HCT116 (cell line): ENCODE data around the gene GABRA4. TPM values are rescaled to one million over a fixed set of nuclear protein-coding genes. Genes with fewer than 3 reads are reported as not detected.

Experiments used
- ATAC-seq: fragments of 200-7000 bp; cut with Tn5 transposase; 2 replicates; pipeline ENCODE4 v1.9.1; 2020; ENCODE audit warnings: mild to moderate bottlenecking, moderate library complexity
- Bru-seq: library from RNA; stranded (reverse); fragments of 400-500 nt; gene quantifications from one replicate; lab custom pipeline; 2021; lab: Mats Ljungman, UMichigan
- BruChase-seq, 2 experiments: library from RNA; stranded (reverse); fragments of 400-500 nt; gene quantifications; one replicate each; lab custom pipeline; 2021; lab: Mats Ljungman, UMichigan
- BruUV-seq: library from RNA; stranded (reverse); fragments of 400-500 nt; replicated peaks from 2 replicates; lab custom pipeline; 2021; lab: Mats Ljungman, UMichigan
- CTCF ChIA-PET: fragments of 300-600 bp; sonication (Branson Sonifier 250); formaldehyde crosslinking; loops from one replicate; lab custom pipeline; 2021; ENCODE audit warnings: antibody characterized with exemption; lab: Charles Lee
- POLR2A ChIA-PET: fragments of 300-600, 350-600 bp; sonication (Branson Sonifier 250); formaldehyde crosslinking; loops from one replicate; lab custom pipeline; 2021; ENCODE audit warnings: antibody characterized with exemption; lab: Charles Lee
- RAD21 ChIA-PET, 2 experiments: fragments of 300-600 bp; sonication (Branson Sonifier 250); formaldehyde crosslinking; loops; one replicate each; lab custom pipeline; 2023; ENCODE audit warnings: low total read pairs in 2 of 2; ENCODE audit not compliant: uncharacterized antibody in 2 of 2, unreplicated experiment in 2 of 2, low non-redundant PET in 1 of 2; lab: Charles Lee
- DNase-seq: peaks from one replicate; pipeline ENCODE4 v3.0.0-alpha.2; 2010; ENCODE audit warnings: low read depth, low spot score
- H2AFZ ChIP-seq: fragments of 200-600 bp; shearing (Covaris generic), sonication (generic); 2 replicates; pipeline ENCODE4 v1.6.1; 2017; ENCODE audit warnings: low read depth, mixed run types, mixed read lengths, antibody characterized with exemption, low read length; ENCODE audit not compliant: poor library complexity, severe bottlenecking
- H3K27ac ChIP-seq: 2 replicates; pipeline ENCODE4 v1.5.1; 2012; ENCODE audit warnings: low read depth, low read length
- H3K27me3 ChIP-seq: fragments of 200-600 bp; sonication (generic); 2 replicates; pipeline ENCODE4 v1.6.1; 2016; ENCODE audit warnings: mixed run types, low read length, mixed read lengths; ENCODE audit not compliant: insufficient read depth
- H3K36me3 ChIP-seq, 2 experiments: fragments of 200-500 bp in 1 of 2; fragments of 200-600 bp in 1 of 2; sonication (Bioruptor generic) in 1 of 2; sonication (generic) in 1 of 2; 2 replicates each; pipeline versions ENCODE4 v1.5.1 to v1.6.1; 2014 to 2016; ENCODE audit warnings: low read length in 2 of 2, inconsistent platforms in 1 of 2, mixed read lengths in 1 of 2, mixed run types in 1 of 2; ENCODE audit not compliant: insufficient read depth in 2 of 2, control insufficient read depth in 1 of 2
- H3K4me1 ChIP-seq, 2 experiments: fragments of 200-600 bp in 1 of 2; sonication (generic) in 1 of 2; 2 replicates each; pipeline versions ENCODE4 v1.5.1 to v1.6.1; 2012 to 2017; ENCODE audit warnings: low read length in 2 of 2, inconsistent platforms in 1 of 2, mild to moderate bottlenecking in 1 of 2, mixed read lengths in 1 of 2, mixed run types in 1 of 2, moderate library complexity in 1 of 2; ENCODE audit not compliant: insufficient read depth in 2 of 2, control insufficient read depth in 1 of 2
- H3K4me2 ChIP-seq: fragments of 200-600 bp; sonication (generic); 2 replicates; pipeline ENCODE4 v1.6.1; 2017; ENCODE audit warnings: mixed run types, low read length, mixed read lengths
- H3K4me3 ChIP-seq, 2 experiments: fragments of 200-600 bp in 1 of 2; sonication (generic) in 1 of 2; replicated peaks in 1 of 2; 2 replicates each; pipeline ENCODE4 v1.5.1; 2011 to 2016; ENCODE audit warnings: low read length in 2 of 2, control low read depth in 1 of 2, low read depth in 1 of 2, mild to moderate bottlenecking in 1 of 2, mixed read lengths in 1 of 2, mixed run types in 1 of 2
- H3K79me2 ChIP-seq: fragments of 200-600 bp; sonication (generic); 2 replicates; pipeline ENCODE4 v1.6.1; 2017; ENCODE audit warnings: mild to moderate bottlenecking, mixed run types, low read length, moderate library complexity, mixed read lengths; ENCODE audit not compliant: insufficient read depth
- H3K9ac ChIP-seq: fragments of 200-600 bp; sonication (generic); 2 replicates; pipeline ENCODE4 v1.6.1; 2016; ENCODE audit warnings: low read length, mixed read lengths
- H3K9me2 ChIP-seq: fragments of 200-600 bp; sonication (generic), shearing (Covaris generic); 2 replicates; pipeline ENCODE4 v1.6.1; 2017; ENCODE audit warnings: mixed run types, mild to moderate bottlenecking, moderate library complexity; ENCODE audit not compliant: insufficient read depth
- H3K9me3 ChIP-seq, 2 experiments: fragments of 200-500 bp in 1 of 2; fragments of 200-600 bp in 1 of 2; sonication (Bioruptor generic) in 1 of 2; sonication (generic) in 1 of 2; 2 replicates each; pipeline ENCODE4 v1.6.1; 2014 to 2017; ENCODE audit warnings: low read length in 2 of 2, mixed read lengths in 2 of 2, inconsistent platforms in 1 of 2, low read depth in 1 of 2, mild to moderate bottlenecking in 1 of 2, mixed run types in 1 of 2, moderate library complexity in 1 of 2; ENCODE audit not compliant: control insufficient read depth in 1 of 2, insufficient read depth in 1 of 2
- H4K20me1 ChIP-seq: fragments of 200-600 bp; sonication (generic), shearing (Covaris generic); 2 replicates; pipeline ENCODE4 v1.6.1; 2017; ENCODE audit warnings: mixed run types, mild to moderate bottlenecking, moderate library complexity; ENCODE audit not compliant: insufficient read depth
- CBX3 ChIP-seq: IDR thresholded peaks from 2 replicates; pipeline ENCODE4 v1.6.1; 2012; ENCODE audit warnings: low read depth
- EGR1 ChIP-seq: IDR thresholded peaks from 2 replicates; pipeline ENCODE4 v1.6.1; 2012; ENCODE audit warnings: low read depth
- ELF1 ChIP-seq: IDR thresholded peaks from 2 replicates; pipeline ENCODE4 v1.6.1; 2012; ENCODE audit warnings: low read depth, borderline replicate concordance
- EZH2 ChIP-seq: fragments of 200-600 bp; sonication (generic); IDR thresholded peaks from 2 replicates; pipeline ENCODE4 v1.6.1; 2017; ENCODE audit warnings: antibody characterized with exemption, mixed run types
- EZH2phosphoT487 ChIP-seq: fragments of 200-600 bp; IDR thresholded peaks from 2 replicates; pipeline ENCODE4 v1.6.1; 2018; ENCODE audit warnings: antibody characterized with exemption, borderline replicate concordance
- JUND ChIP-seq: IDR thresholded peaks from 2 replicates; pipeline ENCODE4 v1.6.1; 2012
- POLR2AphosphoS5 ChIP-seq: IDR thresholded peaks from 2 replicates; pipeline ENCODE4 v1.6.1; 2011; ENCODE audit warnings: mild to moderate bottlenecking, low read depth, low read length, moderate library complexity
- RAD21 ChIP-seq: IDR thresholded peaks from 2 replicates; pipeline ENCODE4 v1.6.1; 2012; ENCODE audit warnings: low read depth, mild to moderate bottlenecking
- SRF ChIP-seq: IDR thresholded peaks from 2 replicates; pipeline ENCODE4 v1.6.1; 2012; ENCODE audit warnings: low read depth
- ZFX ChIP-seq: fragments of 450-650 bp; IDR thresholded peaks from 2 replicates; pipeline ENCODE4 v1.6.1; 2017
- ZNF274 ChIP-seq: fragments of 200-500 bp; sonication (Bioruptor generic); IDR thresholded peaks from 2 replicates; pipeline ENCODE4 v1.6.1; 2014; ENCODE audit warnings: mild to moderate bottlenecking, low read depth, low read length, inconsistent platforms
- intact Hi-C: fragments of 100-400 bp; cut with micrococcal nuclease; formaldehyde crosslinking; loops from 2 replicates; pipeline ENCODE4 v1.10.0; 2022
- long read RNA-seq: library from polyadenylated mRNA; unstranded; transcript quantifications from one replicate; pipeline ENCODE4 v2.0.0, GENCODE V29; 2021; ENCODE audit not compliant: unreplicated experiment
- polyA plus RNA-seq: library from polyadenylated mRNA; unstranded; fragments of >200 nt; gene quantifications from 2 replicates; pipeline ENCODE4 v1.2.1, GENCODE V29; 2012; ENCODE audit warnings: missing spikeins
- total RNA-seq: library from RNA; stranded (reverse); gene quantifications from one replicate; pipeline ENCODE4 v1.2.1, GENCODE V29; 2021; ENCODE audit not compliant: unreplicated experiment
- TF ChIP-seq, protein P1 (sequence below), 3 experiments: fragments of 200-600 bp in 1 of 3; sonication (generic) in 1 of 3; IDR thresholded peaks in 2 of 3; conservative IDR thresholded peaks in 1 of 3; 2 replicates each; pipeline ENCODE4 v1.5.1; 2012 to 2017; ENCODE audit warnings: low read depth in 2 of 3, low read length in 2 of 3, antibody characterized with exemption in 1 of 3, borderline replicate concordance in 1 of 3, control low read depth in 1 of 3, mild to moderate bottlenecking in 1 of 3, mixed read lengths in 1 of 3, mixed run types in 1 of 3, moderate library complexity in 1 of 3; ENCODE audit not compliant: insufficient read depth in 1 of 3
- TF ChIP-seq, protein P2 (sequence below): IDR thresholded peaks from 2 replicates; pipeline ENCODE4 v1.6.1; 2012
- TF ChIP-seq, protein P3 (sequence below): IDR thresholded peaks from 2 replicates; pipeline ENCODE4 v1.6.1; 2012; ENCODE audit warnings: low read depth
- TF ChIP-seq, protein P4 (sequence below): IDR thresholded peaks from 2 replicates; pipeline ENCODE4 v1.6.1; 2012

Gene GABRA4
- total RNA-seq (not detected), Bru-seq, nascent RNA (not detected), BruChase-seq, experiment 1, labeled RNA remaining after a 6-hour chase (not detected), BruChase-seq, experiment 2, labeled RNA remaining after a 2-hour chase (not detected)
- not detected in 2 replicates for polyA plus RNA-seq
- long read RNA-seq: 0 reads

DNA sequence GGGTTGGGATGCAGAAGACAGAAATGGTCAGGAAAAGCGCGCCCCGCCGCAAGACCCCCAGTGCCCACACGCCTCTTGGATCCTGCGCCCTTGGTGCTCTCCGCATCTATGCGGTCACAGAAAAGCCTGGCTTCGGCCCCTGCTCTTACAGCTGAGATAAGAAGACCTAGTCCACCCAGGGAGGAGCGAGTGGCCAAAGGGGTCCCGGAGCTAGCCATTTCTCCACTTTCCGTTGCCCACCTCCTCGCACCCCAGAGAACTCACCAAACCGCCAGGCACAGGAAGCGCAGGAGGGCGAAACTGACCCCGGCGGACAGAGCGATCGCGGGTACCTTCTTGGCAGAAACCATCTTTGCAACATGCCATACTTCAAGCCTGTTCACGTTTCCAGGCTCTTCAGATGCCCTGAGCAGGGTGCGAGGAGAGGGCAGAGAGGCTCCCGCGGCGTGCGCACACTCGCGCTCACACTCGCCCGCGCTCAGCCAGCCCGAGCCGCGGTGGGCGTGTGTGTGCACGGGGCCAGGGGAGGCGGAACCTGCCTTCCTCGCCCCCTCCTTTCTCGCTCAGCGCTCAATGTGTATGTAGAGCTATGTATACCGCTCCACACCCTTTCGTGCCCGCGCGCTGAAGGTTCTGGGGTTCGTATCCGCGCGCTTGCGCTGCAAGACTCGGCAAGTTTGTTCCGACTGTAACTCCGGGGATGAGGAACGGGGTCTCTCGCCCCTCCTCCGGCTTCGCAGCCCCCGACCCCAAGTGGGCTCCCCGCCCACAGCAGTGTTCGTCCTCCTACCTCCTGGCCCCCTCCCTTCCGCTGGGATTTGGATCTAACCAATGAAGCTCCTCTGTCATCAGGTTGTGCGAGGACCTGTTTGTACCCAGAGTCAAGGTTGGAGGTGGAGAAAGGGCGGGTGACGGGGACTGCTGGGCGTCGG is at the start of gene GABRA4:
Gene GABRA4 (minus strand): TSS at position 507 of the 932 bp plus-strand sequence. CDS start 157 bp downstream, at position 350.
- Histone ChIP-seq H3K4me1 (no peaks in the 10 kb centered on the region), H3K9me3 (no peaks in the 10 kb centered on the region), H3K79me2 (no peaks in the 10 kb centered on the region), H3K27me3 (no peaks in the 10 kb centered on the region), H3K4me2 (no peak within 1 kb of the TSS), H3K9ac (no peak within 1 kb of the TSS), H3K4me3 (no peak within 1 kb of the TSS), H3K9me2 (no peaks in the 10 kb centered on the region), H2AFZ (no peak within 1 kb of the TSS), H3K36me3 (no peaks in the 10 kb centered on the region), H3K27ac (no peak within 1 kb of the TSS), H4K20me1 (no peaks in the 10 kb centered on the region)
- POLR2A ChIA-PET: no interaction called here
- no peak for DNase-seq
- no TSS peak for BruUV-seq
- CTCF ChIA-PET: no interaction called here
- TF ChIP-seq ZNF274: no peak
- TF ChIP-seq ELF1: no peak
- TF ChIP-seq, protein P1, sequence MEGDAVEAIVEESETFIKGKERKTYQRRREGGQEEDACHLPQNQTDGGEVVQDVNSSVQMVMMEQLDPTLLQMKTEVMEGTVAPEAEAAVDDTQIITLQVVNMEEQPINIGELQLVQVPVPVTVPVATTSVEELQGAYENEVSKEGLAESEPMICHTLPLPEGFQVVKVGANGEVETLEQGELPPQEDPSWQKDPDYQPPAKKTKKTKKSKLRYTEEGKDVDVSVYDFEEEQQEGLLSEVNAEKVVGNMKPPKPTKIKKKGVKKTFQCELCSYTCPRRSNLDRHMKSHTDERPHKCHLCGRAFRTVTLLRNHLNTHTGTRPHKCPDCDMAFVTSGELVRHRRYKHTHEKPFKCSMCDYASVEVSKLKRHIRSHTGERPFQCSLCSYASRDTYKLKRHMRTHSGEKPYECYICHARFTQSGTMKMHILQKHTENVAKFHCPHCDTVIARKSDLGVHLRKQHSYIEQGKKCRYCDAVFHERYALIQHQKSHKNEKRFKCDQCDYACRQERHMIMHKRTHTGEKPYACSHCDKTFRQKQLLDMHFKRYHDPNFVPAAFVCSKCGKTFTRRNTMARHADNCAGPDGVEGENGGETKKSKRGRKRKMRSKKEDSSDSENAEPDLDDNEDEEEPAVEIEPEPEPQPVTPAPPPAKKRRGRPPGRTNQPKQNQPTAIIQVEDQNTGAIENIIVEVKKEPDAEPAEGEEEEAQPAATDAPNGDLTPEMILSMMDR (IDR thresholded peaks at IDR 0.05 in 2 of 3, conservative IDR thresholded peaks at IDR 0.05 in 1 of 3; ENCODE audit: borderline replicate concordance in 1 of 3, insufficient read depth in 1 of 3, low read depth in 2 of 3, low read length in 2 of 3): no peak
- TF ChIP-seq, protein P2, sequence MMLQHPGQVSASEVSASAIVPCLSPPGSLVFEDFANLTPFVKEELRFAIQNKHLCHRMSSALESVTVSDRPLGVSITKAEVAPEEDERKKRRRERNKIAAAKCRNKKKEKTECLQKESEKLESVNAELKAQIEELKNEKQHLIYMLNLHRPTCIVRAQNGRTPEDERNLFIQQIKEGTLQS: no peak
- TF ChIP-seq EGR1: no peak
- TF ChIP-seq EZH2: no peak
- no peak for TF ChIP-seq CBX3
- no peak for TF ChIP-seq POLR2AphosphoS5
- TF ChIP-seq EZH2phosphoT487: no peak
- no peak for TF ChIP-seq SRF
- no peak for TF ChIP-seq JUND
- no peak for TF ChIP-seq ZFX
- TF ChIP-seq, protein P3, sequence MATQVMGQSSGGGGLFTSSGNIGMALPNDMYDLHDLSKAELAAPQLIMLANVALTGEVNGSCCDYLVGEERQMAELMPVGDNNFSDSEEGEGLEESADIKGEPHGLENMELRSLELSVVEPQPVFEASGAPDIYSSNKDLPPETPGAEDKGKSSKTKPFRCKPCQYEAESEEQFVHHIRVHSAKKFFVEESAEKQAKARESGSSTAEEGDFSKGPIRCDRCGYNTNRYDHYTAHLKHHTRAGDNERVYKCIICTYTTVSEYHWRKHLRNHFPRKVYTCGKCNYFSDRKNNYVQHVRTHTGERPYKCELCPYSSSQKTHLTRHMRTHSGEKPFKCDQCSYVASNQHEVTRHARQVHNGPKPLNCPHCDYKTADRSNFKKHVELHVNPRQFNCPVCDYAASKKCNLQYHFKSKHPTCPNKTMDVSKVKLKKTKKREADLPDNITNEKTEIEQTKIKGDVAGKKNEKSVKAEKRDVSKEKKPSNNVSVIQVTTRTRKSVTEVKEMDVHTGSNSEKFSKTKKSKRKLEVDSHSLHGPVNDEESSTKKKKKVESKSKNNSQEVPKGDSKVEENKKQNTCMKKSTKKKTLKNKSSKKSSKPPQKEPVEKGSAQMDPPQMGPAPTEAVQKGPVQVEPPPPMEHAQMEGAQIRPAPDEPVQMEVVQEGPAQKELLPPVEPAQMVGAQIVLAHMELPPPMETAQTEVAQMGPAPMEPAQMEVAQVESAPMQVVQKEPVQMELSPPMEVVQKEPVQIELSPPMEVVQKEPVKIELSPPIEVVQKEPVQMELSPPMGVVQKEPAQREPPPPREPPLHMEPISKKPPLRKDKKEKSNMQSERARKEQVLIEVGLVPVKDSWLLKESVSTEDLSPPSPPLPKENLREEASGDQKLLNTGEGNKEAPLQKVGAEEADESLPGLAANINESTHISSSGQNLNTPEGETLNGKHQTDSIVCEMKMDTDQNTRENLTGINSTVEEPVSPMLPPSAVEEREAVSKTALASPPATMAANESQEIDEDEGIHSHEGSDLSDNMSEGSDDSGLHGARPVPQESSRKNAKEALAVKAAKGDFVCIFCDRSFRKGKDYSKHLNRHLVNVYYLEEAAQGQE: no peak
- TF ChIP-seq, protein P4, sequence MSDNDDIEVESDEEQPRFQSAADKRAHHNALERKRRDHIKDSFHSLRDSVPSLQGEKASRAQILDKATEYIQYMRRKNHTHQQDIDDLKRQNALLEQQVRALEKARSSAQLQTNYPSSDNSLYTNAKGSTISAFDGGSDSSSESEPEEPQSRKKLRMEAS: no peak
- no peak for TF ChIP-seq RAD21
- no peak for ATAC-seq
- intact Hi-C loops: no loop called here
- RAD21 ChIA-PET: no interaction called here
